K562 (cell line): ENCODE results near the gene TAS2R14. TPM values are rescaled to one million over a fixed set of nuclear protein-coding genes. Genes with fewer than 3 reads are reported as not detected.

Source experiments
- ATAC-seq: fragments of 200-7000 bp; cut with Tn5 transposase; 3 replicates; pipeline ENCODE4 v1.9.1; 2020; ENCODE audit warnings: moderate library complexity
- BruUV-seq: library from RNA; stranded (reverse); fragments of 400-500 nt; replicated peaks from 2 replicates; lab custom pipeline; 2021; lab: Mats Ljungman, UMichigan
- CTCF ChIA-PET: fragments of 300-600 bp; formaldehyde crosslinking; extraction: SDS; loops from one replicate; lab custom pipeline; 2021; ENCODE audit warnings: low intra/inter-chr PET ratio; lab: Yijun Ruan, JAX
- POLR2A ChIA-PET: fragments of 300-600, 350-650 bp; sonication (Branson Sonifier 250); formaldehyde crosslinking; extraction: SDS; loops from one replicate; lab custom pipeline; 2021; ENCODE audit warnings: antibody characterized with exemption, inconsistent platforms; lab: Yijun Ruan, JAX
- DNase-seq, 4 experiments: peaks; one replicate each; pipeline versions ENCODE4 v3.0.0 to v3.0.0-alpha.2; 2011 to 2018; ENCODE audit warnings: low spot score in 3 of 4, mixed read lengths in 3 of 4; ENCODE audit errors: extremely low read depth in 1 of 4
- FAIRE-seq: peaks from 2 replicates; lab custom pipeline; 2011; peaks lifted over from hg19 to GRCh38; lab: Jason Lieb, UNC
- H2AFZ ChIP-seq: 2 replicates; pipeline ENCODE4 v1.6.0; 2011; ENCODE audit warnings: low read depth, low read length, control low read depth, inconsistent platforms
- H3K27ac ChIP-seq: fragments of 200-600 bp; 3 replicates; pipeline ENCODE4 v1.8.0; 2011; ENCODE audit warnings: low read depth, mild to moderate bottlenecking, control low read depth, inconsistent platforms, low read length, moderate library complexity, mixed read lengths; ENCODE audit errors: extremely low read depth
- H3K27me3 ChIP-seq, 2 experiments: fragments of 300-600 bp in 1 of 2; 2 replicates in 1 of 2; 3 replicates in 1 of 2; pipeline versions ENCODE4 v1.6.0 to v1.8.0; 2011; ENCODE audit warnings: inconsistent platforms in 2 of 2, low read length in 2 of 2, mild to moderate bottlenecking in 1 of 2, mixed read lengths in 1 of 2, moderate library complexity in 1 of 2; ENCODE audit not compliant: control insufficient read depth in 2 of 2, insufficient read depth in 2 of 2
- H3K36me3 ChIP-seq: fragments of 300-600 bp; 3 replicates; pipeline ENCODE4 v1.8.0; 2011; ENCODE audit warnings: mild to moderate bottlenecking, low read length, inconsistent platforms; ENCODE audit not compliant: control insufficient read depth, insufficient read depth
- H3K4me1 ChIP-seq, 2 experiments: fragments of 200-600 bp in 1 of 2; replicated peaks in 1 of 2; 2 replicates in 1 of 2; 3 replicates in 1 of 2; pipeline versions ENCODE4 v1.5.1 to v1.8.0; 2011; ENCODE audit warnings: inconsistent platforms in 2 of 2, low read length in 2 of 2, mild to moderate bottlenecking in 1 of 2, mixed read lengths in 1 of 2, moderate library complexity in 1 of 2; ENCODE audit not compliant: control insufficient read depth in 2 of 2, insufficient read depth in 2 of 2
- H3K4me2 ChIP-seq: 2 replicates; pipeline ENCODE4 v1.6.1; 2011; ENCODE audit warnings: low read length, control low read depth, inconsistent platforms, mixed read lengths; ENCODE audit not compliant: insufficient read depth
- H3K4me3 ChIP-seq: fragments of 200-600 bp; sonication (generic), shearing (Covaris generic); 2 replicates; pipeline ENCODE4 v1.5.1; 2016; ENCODE audit warnings: control low read depth, inconsistent platforms
- H3K79me2 ChIP-seq: fragments of 200-600 bp; 3 replicates; pipeline ENCODE4 v1.8.0; 2011; ENCODE audit warnings: low read length, inconsistent platforms; ENCODE audit not compliant: control insufficient read depth, insufficient read depth
- H3K9ac ChIP-seq, 2 experiments: 2 replicates each; pipeline versions ENCODE4 v1.6.0 to v1.6.1; 2011; ENCODE audit warnings: low read depth in 2 of 2, low read length in 2 of 2, control low read depth in 1 of 2, inconsistent platforms in 1 of 2, mild to moderate bottlenecking in 1 of 2, mixed read lengths in 1 of 2; ENCODE audit not compliant: insufficient read depth in 1 of 2
- H3K9me1 ChIP-seq: one replicate; pipeline ENCODE4 v1.6.0; 2011; ENCODE audit warnings: inconsistent platforms, mild to moderate bottlenecking, low read length, moderate library complexity; ENCODE audit not compliant: control insufficient read depth, insufficient read depth
- H3K9me3 ChIP-seq: replicated peaks from 2 replicates; pipeline ENCODE4 v1.5.1; 2011; ENCODE audit warnings: low read depth, low read length, inconsistent platforms; ENCODE audit not compliant: control insufficient read depth, insufficient read depth
- H4K20me1 ChIP-seq: replicated peaks from 2 replicates; pipeline ENCODE4 v1.6.1; 2011; ENCODE audit warnings: low read length, inconsistent platforms, mixed read lengths; ENCODE audit not compliant: control insufficient read depth, insufficient read depth
- C11orf30 ChIP-seq: fragments of 450-650 bp; IDR thresholded peaks from 2 replicates; pipeline ENCODE4 v1.6.1; 2016; ENCODE audit warnings: low read depth, mild to moderate bottlenecking
- L3MBTL2 ChIP-seq: fragments of 450-650 bp; IDR thresholded peaks from 2 replicates; pipeline ENCODE4 v1.6.1; 2016; ENCODE audit warnings: mild to moderate bottlenecking, moderate library complexity
- MAFF ChIP-seq: IDR thresholded peaks from 2 replicates; pipeline ENCODE4 v1.6.1; 2012; ENCODE audit warnings: low read length, improper control_type of control experiment
- MAFG ChIP-seq: fragments of 450-650 bp; conservative IDR thresholded peaks from 2 replicates; pipeline ENCODE4 v1.6.1; 2016; ENCODE audit warnings: missing genetic modification characterization, missing compliant biosample characterization
- MAFK ChIP-seq: IDR thresholded peaks from 2 replicates; pipeline ENCODE4 v1.6.1; 2011; ENCODE audit warnings: low read length, improper control_type of control experiment
- POLR3A ChIP-seq: IDR thresholded peaks from 2 replicates; pipeline ENCODE4 v1.6.1; 2011; ENCODE audit warnings: borderline replicate concordance, mild to moderate bottlenecking, moderate library complexity; ENCODE audit not compliant: insufficient read length, insufficient read depth; ENCODE audit errors: extremely low read depth
- ZNF316 ChIP-seq: fragments of 450-650 bp; IDR thresholded peaks from 2 replicates; pipeline ENCODE4 v1.6.1; 2016
- ZNF740 ChIP-seq, 3 experiments: fragments of 200-800 bp in 1 of 3; sonication (Bioruptor generic) in 1 of 3; sonication (generic) in 1 of 3; formaldehyde crosslinking in 1 of 3; IDR thresholded peaks; 2 replicates each; pipeline versions ENCODE4 v1.6.1 to v1.8.0; 2016 to 2022; ENCODE audit warnings: mild to moderate bottlenecking in 2 of 3, missing compliant biosample characterization in 2 of 3, missing genetic modification characterization in 2 of 3, missing genetic modification reagents in 1 of 3
- WGBS: fragments of 100-300 bp; shearing (Covaris generic); methylation state at CpG from one replicate; pipeline ENCODE4 v1.1.6; 2016; ENCODE audit warnings: low coverage, mixed read lengths; ENCODE audit not compliant: insufficient coverage; ENCODE audit errors: missing lambda C conversion rate; 5-methylcytosine and 5-hydroxymethylcytosine counted together
- in situ Hi-C: fragments of 300-500 bp; cut with MboI; formaldehyde crosslinking; loops from 4 replicates; pipeline ENCODE4 v1.15.0; 2018; ENCODE audit warnings: inconsistent platforms, mixed read lengths
- intact Hi-C: fragments of 100-400 bp; cut with micrococcal nuclease; formaldehyde crosslinking; loops from 2 replicates; pipeline ENCODE4 v1.14.2; 2022
- polyA plus RNA-seq, 8 experiments: library from polyadenylated mRNA; depleted of rRNA in 4 of 8; stranded (reverse) in 5 of 8; unstranded in 3 of 8; fragments of >200 nt; fragmentation: Nextera tagmentation in 2 of 8; fragmentation: Illumina TruSeq in 1 of 8; extraction: Ambion mirVana in 2 of 8; extraction: Trizol in 1 of 8; gene quantifications; 2 replicates each; pipeline versions ENCODE4 v1.2.1 to v1.2.3, GENCODE V29; 2011 to 2014; ENCODE audit warnings: inconsistent platforms in 1 of 8, missing spikeins in 1 of 8
- total RNA-seq, 7 experiments: library from RNA; depleted of rRNA in 6 of 7; stranded (reverse); fragments of >200 nt in 6 of 7; fragmentation: Illumina TruSeq in 2 of 7; extraction: Trizol in 2 of 7; gene quantifications; 2 replicates each; pipeline versions ENCODE4 v1.2.1 to v1.2.3, GENCODE V29; 2011 to 2021; ENCODE audit warnings: low replicate concordance in 1 of 7

TAS2R14 gene
- total and polyA plus RNA-seq, 9 of the 15 experiments (the other 6 are each of a cell fraction or from before 2014, with no cell fraction given), result 1.2 to 4.2 (median 2.4) TPM

- TF ChIP-seq ZNF740 (CRISPR knock-in tag; IDR thresholded peaks at IDR 0.05), result no peak
- TF ChIP-seq ZNF740 (tag; IDR thresholded peaks at IDR 0.05), result no peak
Observed at GRCh38 chr12:10928746-10929286, 10.2 kb downstream of the TAS2R14 start, which contains the start of gene PRH2 (continued).

GRCh38 chr12:10926269-10926668, 12.8 kb downstream of the TAS2R14 start:
- Histone ChIP-seq H3K9ac (no peak overlapping the region), H3K4me3 (no peak overlapping the region), H4K20me1 (no peaks in the 10 kb centered on the region), H2AFZ (no peak overlapping the region), H3K79me2 (no peaks in the 10 kb centered on the region), H3K27me3 (no peaks in the 10 kb centered on the region), H3K9me3 (no peaks in the 10 kb centered on the region), H3K9me1 (no peaks in the 10 kb centered on the region), H3K36me3 (no peaks in the 10 kb centered on the region), H3K4me2 (no peak overlapping the region), H3K4me1 (no peaks in the 10 kb centered on the region), H3K27ac (no peak overlapping the region)
- DNase-seq, result no peak
- ChIA-PET CTCF (no interaction called here), POLR2A (no interaction called here)
- peak; percentile 77 for TF ChIP-seq MAFG (tag)
- TF ChIP-seq C11orf30, result peak; percentile 79
- TF ChIP-seq POLR3A, result no peak
- TF ChIP-seq MAFK, result peak; percentile 76
- peak; percentile 86 for TF ChIP-seq ZNF316
- peak; percentile 81 for TF ChIP-seq MAFF
- no peak for TF ChIP-seq L3MBTL2
- 71% methylated on average over 5 of the region's 5 CpGs for WGBS
- no peak for FAIRE-seq
- in situ Hi-C loops, result no loop called here
- ATAC-seq, result no peak
- intact Hi-C loops, result no loop called here
- no TSS peak for BruUV-seq
